Thyroid gland (tissue), 4 donors: Measurements from ENCODE around the gene SMAD3.

Experiments
- CTCF ChIP-seq, 6 experiments: fragments of 200-600 bp in 3 of 6; fragments of 450-650 bp in 3 of 6; sonication (generic) in 3 of 6; IDR thresholded peaks; one replicate each; pipeline ENCODE4 v1.5.1; 2016 to 2019; ENCODE audit warnings: antibody characterized with exemption in 6 of 6, mild to moderate bottlenecking in 2 of 6, inconsistent platforms in 1 of 6, moderate library complexity in 1 of 6
- POLR2A ChIP-seq, 2 donors: fragments of 450-650 bp; IDR thresholded peaks; one replicate each; pipeline ENCODE4 v1.6.1; 2017; ENCODE audit warnings: antibody characterized with exemption in 2 of 2, mild to moderate bottlenecking in 2 of 2, moderate library complexity in 1 of 2

GRCh38 chr15:67195305-67195704 lies 129.9 kb downstream of the SMAD3 start:
- TF ChIP-seq CTCF (IDR thresholded peaks at IDR 0.05), result no peak
- TF ChIP-seq POLR2A (IDR thresholded peaks at IDR 0.05), result no peak
